Gastroesophageal sphincter (tissue), 4 donors: ENCODE results near the gene ASPA. TPM values are rescaled to one million over a fixed set of nuclear protein-coding genes. Genes with fewer than 3 reads are reported as not detected.

Source experiments
- ATAC-seq: fragments of 150-250 bp; one replicate; pipeline ENCODE4 v1.9.1; 2016; ENCODE audit warnings: mild to moderate bottlenecking, moderate library complexity
- H3K27ac ChIP-seq, 4 donors: fragments of 200-600 bp; sonication (generic) in 3 of 4; 1 replicate in 3 of 4; 2 replicates in 1 of 4; pipeline ENCODE4 v1.5.1; 2016 to 2019
- H3K27me3 ChIP-seq: fragments of 200-600 bp; sonication (generic); one replicate; pipeline ENCODE4 v1.5.1; 2019
- H3K36me3 ChIP-seq, 2 donors: fragments of 200-600 bp; sonication (generic); one replicate each; pipeline ENCODE4 v1.5.1; 2019; ENCODE audit warnings: control low read depth in 1 of 2
- H3K4me1 ChIP-seq, 3 donors: fragments of 200-600 bp; sonication (generic); 1 replicate in 2 of 3; 2 replicates in 1 of 3; pipeline ENCODE4 v1.5.1; 2016 to 2019; ENCODE audit warnings: control low read depth in 2 of 3
- H3K4me3 ChIP-seq, 2 donors: fragments of 200-600 bp; sonication (generic); one replicate each; pipeline ENCODE4 v1.5.1; 2019; ENCODE audit warnings: mild to moderate bottlenecking in 1 of 2, moderate library complexity in 1 of 2
- H3K9me3 ChIP-seq, 3 donors: fragments of 200-600 bp; sonication (generic); one replicate each; pipeline ENCODE4 v1.5.1; 2017 to 2019; ENCODE audit warnings: control low read depth in 2 of 3
- CTCF ChIP-seq, 4 experiments: fragments of 200-600 bp in 2 of 4; fragments of 450-650 bp in 2 of 4; sonication (generic) in 1 of 4; IDR thresholded peaks; one replicate each; pipeline ENCODE4 v1.5.1; 2017 to 2019; ENCODE audit warnings: antibody characterized with exemption in 4 of 4, mild to moderate bottlenecking in 2 of 4, moderate library complexity in 2 of 4
- EP300 ChIP-seq: sonication (generic); formaldehyde crosslinking; IDR thresholded peaks from one replicate; pipeline ENCODE4 v1.6.1; 2017; ENCODE audit warnings: antibody characterized with exemption, mild to moderate bottlenecking
- POLR2A ChIP-seq, 2 donors: fragments of 450-650 bp; IDR thresholded peaks; one replicate each; pipeline ENCODE4 v1.6.1; 2017; ENCODE audit warnings: antibody characterized with exemption in 2 of 2, mild to moderate bottlenecking in 2 of 2, moderate library complexity in 1 of 2
- POLR2AphosphoS5 ChIP-seq: sonication (generic); formaldehyde crosslinking; IDR thresholded peaks from one replicate; pipeline ENCODE4 v1.6.1; 2017; ENCODE audit warnings: antibody characterized with exemption
- WGBS, 2 donors: methylation state at CpG; one replicate each; pipeline ENCODE4 v1.1.5; 2018; ENCODE audit warnings: low coverage in 1 of 2; 5-methylcytosine and 5-hydroxymethylcytosine counted together
- total RNA-seq, 4 donors: library from RNA; depleted of rRNA; stranded (reverse); fragments of >200 nt; gene quantifications; one replicate each; pipeline ENCODE4 v1.1.0, GENCODE V29; 2016

ASPA gene
- total RNA-seq, 4 donors from 2014 or later: 1.4 to 3.4 (median 2.7) TPM

GRCh38 chr17:3528403-3528851 lies 52.6 kb downstream of the ASPA start:
- no peak overlapping the region for H3K4me3 ChIP-seq
- no peaks in the 10 kb centered on the region for H3K36me3 ChIP-seq
- peaks cover 55% of the 10 kb centered on the region for H3K27me3 ChIP-seq
- H3K4me1 ChIP-seq: peaks cover 0 to 21% (median 0%) of the 10 kb centered on the region in 3 donors
- TF ChIP-seq POLR2AphosphoS5 (no peak), EP300 (no peak), CTCF (IDR thresholded peaks at IDR 0.05) (no peak), POLR2A (IDR thresholded peaks at IDR 0.05) (no peak)
- H3K9me3 ChIP-seq: no peaks in the 10 kb centered on the region
- peak overlapping the region in 2 of 4 donors; percentile 4 to 69 for H3K27ac ChIP-seq
- no peak for ATAC-seq
- 71 to 87% methylated on average over 5 to 6 of the region's 14 CpGs for WGBS, 2 donors

- Histone ChIP-seq H3K4me3 (no peak overlapping the region), H3K36me3 (no peaks in the 10 kb centered on the region), H3K27me3 (peaks cover 61% of the 10 kb centered on the region), H3K9me3 (no peaks in the 10 kb centered on the region), H3K4me1 (peaks cover 0 to 21% (median 0%) of the 10 kb centered on the region in 3 donors), H3K27ac (peak overlapping the region in 2 of 4 donors; percentile 66 to 69)
- WGBS, 2 donors: 25 to 53% methylated on average over 4 to 10 of the region's 11 CpGs
- TF ChIP-seq CTCF (IDR thresholded peaks at IDR 0.05) (no peak), POLR2AphosphoS5 (no peak), POLR2A (IDR thresholded peaks at IDR 0.05) (no peak), EP300 (no peak)
- ATAC-seq: no peak
These were observed 53.2 kb downstream of the ASPA start for GRCh38 chr17:3528880-3529511.

- TF ChIP-seq POLR2A (IDR thresholded peaks at IDR 0.05) (no peak), POLR2AphosphoS5 (no peak), EP300 (no peak), CTCF (IDR thresholded peaks at IDR 0.05) (no peak)
- peak; percentile 74 for ATAC-seq
- H3K27ac ChIP-seq: peak overlapping the region in 3 of 4 donors; percentile 64 to 69 (median 66)
- peaks cover 0 to 25% (median 0%) of the 10 kb centered on the region in 3 donors for H3K4me1 ChIP-seq
- no peaks in the 10 kb centered on the region for H3K9me3 ChIP-seq
- peaks cover 72% of the 10 kb centered on the region for H3K27me3 ChIP-seq
- H3K4me3 ChIP-seq: peak overlapping the region in 1 of 2 donors; percentile 14
- 0 to 100% methylated on average over 1 to 2 of the region's 32 CpGs for WGBS, 2 donors
- H3K36me3 ChIP-seq: no peaks in the 10 kb centered on the region
These were observed 54.3 kb downstream of the ASPA start for GRCh38 chr17:3529817-3530741.

DNA sequence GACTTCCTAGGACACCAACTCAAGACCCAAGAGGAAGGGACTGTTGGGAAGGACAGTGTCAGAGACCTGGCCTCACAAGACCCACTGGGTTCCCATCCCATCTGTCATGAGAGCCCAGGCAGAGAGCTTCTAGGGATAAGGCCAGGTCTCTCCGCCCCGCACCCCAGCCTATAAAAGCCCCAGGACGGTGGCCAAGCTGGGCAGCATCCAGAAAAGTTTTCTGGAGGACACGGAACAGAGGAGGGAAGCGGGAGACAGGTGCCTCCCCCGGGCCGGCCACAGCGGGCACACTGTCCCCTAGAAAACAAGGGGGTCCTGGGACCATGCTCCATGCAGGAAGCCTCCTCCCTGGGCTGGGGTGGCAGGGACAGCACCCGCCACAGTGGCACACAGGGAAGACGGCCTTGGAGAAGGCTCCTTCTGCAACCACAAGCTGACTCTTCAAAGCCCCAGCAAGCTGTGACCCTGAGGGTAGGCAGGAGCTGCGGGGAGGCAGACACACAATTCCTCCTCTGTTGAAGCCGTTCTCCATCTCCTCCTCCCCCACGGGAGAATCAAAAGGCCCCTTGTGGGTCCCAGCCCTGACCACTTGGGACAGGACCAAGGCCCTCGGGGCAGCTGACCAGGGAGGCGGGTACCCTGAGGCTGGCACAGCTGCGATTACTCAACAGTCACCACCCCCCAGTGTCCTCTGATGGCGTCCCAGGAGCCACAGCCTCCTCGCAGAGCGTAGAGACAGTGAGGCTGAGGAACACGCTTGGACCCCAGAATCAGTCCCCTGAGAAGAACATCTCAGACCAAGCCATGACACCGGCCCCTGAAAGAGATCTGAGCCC lies 55.7 kb downstream of the ASPA start:
- H3K27me3 ChIP-seq: peaks cover 84% of the 10 kb centered on the region
- H3K27ac ChIP-seq: peak overlapping the region in 3 of 4 donors; percentile 60 to 69 (median 66)
- no peaks in the 10 kb centered on the region for H3K36me3 ChIP-seq
- no peaks in the 10 kb centered on the region for H3K9me3 ChIP-seq
- ATAC-seq: no peak
- no peak overlapping the region for H3K4me3 ChIP-seq
- peaks cover 0 to 30% (median 0%) of the 10 kb centered on the region in 3 donors for H3K4me1 ChIP-seq
- TF ChIP-seq POLR2AphosphoS5: no peak
- no peak for TF ChIP-seq CTCF (IDR thresholded peaks at IDR 0.05)
- TF ChIP-seq POLR2A (IDR thresholded peaks at IDR 0.05): no peak
- 50% methylated on average over 2 of the region's 21 CpGs; no CpG with 5 or more reads in 1 of the 2 donors for WGBS, 2 donors
